IPS DF 4.7 (cell line): ENCODE results near the gene CERS2.

Source experiments
- DNase-seq: peaks from one replicate; pipeline ENCODE4 v3.0.0-alpha.2; 2013; ENCODE audit warnings: low spot score; ENCODE audit errors: extremely low read depth

CERS2 gene

GRCh38 chr1:150997949-150998348, 23.3 kb upstream of the CERS2 start:
- DNase-seq = no peak

GRCh38 chr1:150997126-150997872, 22.7 kb upstream of the CERS2 start:
- no peak for DNase-seq

- DNase-seq = no peak
Measured at GRCh38 chr1:150995896-150996295, 21.3 kb upstream of the CERS2 start.

- no peak for DNase-seq
Measured at GRCh38 chr1:150995460-150995859, 20.8 kb upstream of the CERS2 start.

- no peak for DNase-seq
Measured at GRCh38 chr1:150994248-150994647, 19.6 kb upstream of the CERS2 start.

GRCh38 chr1:150992626-150993025, 18.0 kb upstream of the CERS2 start:
- DNase-seq = no peak

GRCh38 chr1:150987924-150988323, 13.3 kb upstream of the CERS2 start:
- DNase-seq = no peak

- DNase-seq = no peak
Measured at GRCh38 chr1:150985179-150985825, 10.7 kb upstream of the CERS2 start.

GRCh38 chr1:150981805-150982712, 7.4 kb upstream of the CERS2 start, which contains the start of gene ANXA9:
Gene ANXA9, plus strand, starts transcription at chr1:150982292. Its CDS starts 814 bp downstream, at chr1:150983106.
- no peak for DNase-seq

- no peak for DNase-seq
Measured at GRCh38 chr1:150981177-150981804, 6.7 kb upstream of the CERS2 start.

- no peak for DNase-seq
Measured at GRCh38 chr1:150979092-150980056, 4.7 kb upstream of the CERS2 start.

- no peak for DNase-seq
Measured at GRCh38 chr1:150976879-150977694, 2.5 kb upstream of the CERS2 start.

GRCh38 chr1:150976401-150976821, 1.8 kb upstream of the CERS2 start:
- DNase-seq = no peak

- DNase-seq = no peak
Measured at GRCh38 chr1:150973836-150974579, 627 bp downstream of the CERS2 start.

- DNase-seq = no peak
Measured at GRCh38 chr1:150973258-150973835, 1.3 kb downstream of the CERS2 start.

- no peak for DNase-seq
Measured at GRCh38 chr1:150972417-150972940, 2.2 kb downstream of the CERS2 start.

GRCh38 chr1:150971583-150972416, 2.8 kb downstream of the CERS2 start:
- no peak for DNase-seq
